Measurements from ENCODE around the gene PASK.

- TF ChIP-seq EZH2 (IDR thresholded peaks at IDR 0.05): no peak
- TF ChIP-seq POLR2AphosphoS5 (IDR thresholded peaks at IDR 0.05; ENCODE audit: borderline replicate concordance, low read depth, low read length): peak; percentile 56; the same call in 1 of the 2 replicates
- no peak for TF ChIP-seq FOXP2 (optimal IDR thresholded peaks at IDR 0.05; ENCODE audit: control extremely low read depth, extremely low read length, insufficient read depth)
Observed at GRCh38 chr2:241148891-241149674, at the start of gene PASK.
